ENCODE measurements around the gene FGF14. TPM values are rescaled to one million over a fixed set of nuclear protein-coding genes. Genes with fewer than 3 reads are reported as not detected.

Gene FGF14
- polyA plus RNA-seq, 1 of the 3 experiments (the other 2 are of a cell fraction) = 0.20 TPM

DNA sequence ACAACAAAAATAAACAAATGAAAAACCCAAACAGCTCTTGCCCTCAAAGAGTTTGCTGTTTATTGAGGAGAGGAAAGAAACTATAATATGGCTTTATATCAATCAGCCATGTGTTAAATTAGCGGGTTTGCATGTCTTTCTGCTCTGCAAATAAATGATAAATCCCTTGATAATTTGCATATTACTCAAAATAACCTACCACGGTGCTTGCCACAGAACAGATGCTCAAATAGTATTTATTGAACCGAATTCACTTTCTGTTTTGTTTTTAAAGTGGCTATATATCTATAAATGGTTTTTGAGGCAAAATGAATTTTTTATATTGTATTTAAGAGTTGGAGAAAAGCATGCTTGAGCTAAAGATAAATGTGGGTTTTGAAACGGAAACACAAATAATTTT lies 521.3 kb downstream of the FGF14 start (continued):
- TF ChIP-seq RCOR1 (IDR thresholded peaks at IDR 0.05; ENCODE audit: low read length) (no peak), MEF2A (IDR thresholded peaks at IDR 0.05; ENCODE audit: borderline replicate concordance, low read depth) (no peak)

DNA sequence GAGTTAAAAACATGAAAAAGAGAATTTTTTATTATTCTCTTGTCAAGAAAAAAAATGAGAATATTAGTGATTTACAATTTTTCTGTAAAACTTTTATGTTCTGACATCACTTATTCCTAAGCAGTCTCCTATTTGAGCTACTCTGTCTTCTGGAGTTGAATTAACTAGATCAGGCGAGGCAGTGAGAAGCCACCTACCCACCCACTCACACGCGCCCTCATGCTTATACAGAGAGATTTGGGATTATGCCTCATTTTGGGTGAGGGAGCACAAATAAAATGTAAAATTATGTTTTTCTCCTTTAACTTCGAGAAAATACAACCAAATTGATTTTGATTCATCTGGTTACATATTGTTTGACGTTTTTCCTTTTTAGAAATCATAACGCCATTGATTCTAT lies 524.9 kb downstream of the FGF14 start:
- ChIA-PET POLR2A (no interaction called here), CTCF (no interaction called here)
- H3K9me3 ChIP-seq = no peaks in the 10 kb centered on the region
- H3K79me2 ChIP-seq (ENCODE audit: insufficient read depth) = no peaks in the 10 kb centered on the region
- 82% methylated on average over 6 of the region's 6 CpGs for WGBS (ENCODE audit: low lambda C conversion rate)
- no peak for TF ChIP-seq CHD2 (IDR thresholded peaks at IDR 0.05; ENCODE audit: low read length, partially characterized antibody)
- TF ChIP-seq, protein P1, sequence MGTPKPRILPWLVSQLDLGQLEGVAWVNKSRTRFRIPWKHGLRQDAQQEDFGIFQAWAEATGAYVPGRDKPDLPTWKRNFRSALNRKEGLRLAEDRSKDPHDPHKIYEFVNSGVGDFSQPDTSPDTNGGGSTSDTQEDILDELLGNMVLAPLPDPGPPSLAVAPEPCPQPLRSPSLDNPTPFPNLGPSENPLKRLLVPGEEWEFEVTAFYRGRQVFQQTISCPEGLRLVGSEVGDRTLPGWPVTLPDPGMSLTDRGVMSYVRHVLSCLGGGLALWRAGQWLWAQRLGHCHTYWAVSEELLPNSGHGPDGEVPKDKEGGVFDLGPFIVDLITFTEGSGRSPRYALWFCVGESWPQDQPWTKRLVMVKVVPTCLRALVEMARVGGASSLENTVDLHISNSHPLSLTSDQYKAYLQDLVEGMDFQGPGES (IDR thresholded peaks at IDR 0.05; ENCODE audit: low read depth, low read length) = no peak
- no peak for TF ChIP-seq GATA2 (CRISPR knock-in tag; IDR thresholded peaks at IDR 0.05)
- TF ChIP-seq, protein P2, sequence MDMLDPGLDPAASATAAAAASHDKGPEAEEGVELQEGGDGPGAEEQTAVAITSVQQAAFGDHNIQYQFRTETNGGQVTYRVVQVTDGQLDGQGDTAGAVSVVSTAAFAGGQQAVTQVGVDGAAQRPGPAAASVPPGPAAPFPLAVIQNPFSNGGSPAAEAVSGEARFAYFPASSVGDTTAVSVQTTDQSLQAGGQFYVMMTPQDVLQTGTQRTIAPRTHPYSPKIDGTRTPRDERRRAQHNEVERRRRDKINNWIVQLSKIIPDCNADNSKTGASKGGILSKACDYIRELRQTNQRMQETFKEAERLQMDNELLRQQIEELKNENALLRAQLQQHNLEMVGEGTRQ (IDR thresholded peaks at IDR 0.05; ENCODE audit: borderline replicate concordance, low read depth, low read length) = no peak
- no peak for TF ChIP-seq RFX5 (IDR thresholded peaks at IDR 0.05; ENCODE audit: low read length)
- TF ChIP-seq ELF1 (IDR thresholded peaks at IDR 0.05) = no peak
- no peak for TF ChIP-seq FOXJ3 (CRISPR knock-in tag; IDR thresholded peaks at IDR 0.05)
- TF ChIP-seq RXRA (IDR thresholded peaks at IDR 0.05; ENCODE audit: borderline replicate concordance, low read depth) = no peak
- TF ChIP-seq EZH2phosphoT487 (IDR thresholded peaks at IDR 0.05; ENCODE audit: borderline replicate concordance, low read depth) = no peak
- TF ChIP-seq FOSL2 (IDR thresholded peaks at IDR 0.05; ENCODE audit: borderline replicate concordance, low read depth) = no peak
- no peak for TF ChIP-seq TEAD4 (IDR thresholded peaks at IDR 0.05; ENCODE audit: borderline replicate concordance, insufficient read depth)
- TF ChIP-seq, protein P3, sequence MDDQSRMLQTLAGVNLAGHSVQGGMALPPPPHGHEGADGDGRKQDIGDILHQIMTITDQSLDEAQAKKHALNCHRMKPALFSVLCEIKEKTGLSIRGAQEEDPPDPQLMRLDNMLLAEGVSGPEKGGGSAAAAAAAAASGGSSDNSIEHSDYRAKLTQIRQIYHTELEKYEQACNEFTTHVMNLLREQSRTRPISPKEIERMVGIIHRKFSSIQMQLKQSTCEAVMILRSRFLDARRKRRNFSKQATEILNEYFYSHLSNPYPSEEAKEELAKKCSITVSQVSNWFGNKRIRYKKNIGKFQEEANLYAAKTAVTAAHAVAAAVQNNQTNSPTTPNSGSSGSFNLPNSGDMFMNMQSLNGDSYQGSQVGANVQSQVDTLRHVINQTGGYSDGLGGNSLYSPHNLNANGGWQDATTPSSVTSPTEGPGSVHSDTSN (IDR thresholded peaks at IDR 0.05) = no peak
- TF ChIP-seq FOXM1 (IDR thresholded peaks at IDR 0.05; ENCODE audit: low read depth) = no peak
- TF ChIP-seq SMC3 (IDR thresholded peaks at IDR 0.05; ENCODE audit: low read depth, low read length) = no peak
- no peak for TF ChIP-seq RCOR1 (IDR thresholded peaks at IDR 0.05; ENCODE audit: low read length)
- peaks cover 0 to 4% of the 10 kb centered on the region in 2 experiments; a peak in 2 of 4 replicates for H3K4me1 ChIP-seq (ENCODE audit: control insufficient read depth in 1 of 2, insufficient read depth in 2 of 2, low read depth in 1 of 2, low read length in 1 of 2)
- H2AFZ ChIP-seq (ENCODE audit: low read depth) = no peak overlapping the region
- no peak overlapping the region for H3K27ac ChIP-seq (ENCODE audit: low read depth in 2 of 2, low read length in 1 of 2)
- DNase-seq = no peak
- H3K9ac ChIP-seq = no peak overlapping the region
- no peaks in the 10 kb centered on the region for H3F3A ChIP-seq (replicated peaks; ENCODE audit: insufficient read depth)
- no peak overlapping the region for H3K4me2 ChIP-seq
- no peak overlapping the region for H3K4me3 ChIP-seq (ENCODE audit: low read depth in 2 of 2, low read length in 1 of 2)
- no peaks in the 10 kb centered on the region for H4K20me1 ChIP-seq (ENCODE audit: insufficient read depth)
- H3K36me3 ChIP-seq (replicated peaks in 1 of 2; ENCODE audit: control insufficient read depth in 1 of 2, insufficient read depth in 2 of 2, low read length in 1 of 2) = peaks cover 0 to 3% of the 10 kb centered on the region in 2 experiments
- no peaks in the 10 kb centered on the region for H3K9me2 ChIP-seq
- no peaks in the 10 kb centered on the region for H3K27me3 ChIP-seq (ENCODE audit: insufficient read depth)

Measured in SK-N-SH (cell line).